SK-N-SH (cell line): ENCODE data around the gene PCSK5. TPM values are rescaled to one million over a fixed set of nuclear protein-coding genes. Genes with fewer than 3 reads are reported as not detected.

Experiments
- CTCF ChIA-PET: fragments of 300-600, 350-600 bp; formaldehyde crosslinking; extraction: SDS; loops from one replicate; lab custom pipeline; 2021; lab: Yijun Ruan, JAX
- POLR2A ChIA-PET: fragments of 350-600 bp; sonication (Branson Sonifier 250); formaldehyde crosslinking; extraction: SDS; loops from one replicate; lab custom pipeline; 2020; ENCODE audit warnings: antibody characterized with exemption, inconsistent platforms; lab: Yijun Ruan, JAX
- DNase-seq: peaks from one replicate; pipeline ENCODE4 v3.0.0; 2012
- H2AFZ ChIP-seq: fragments of 200-600 bp; sonication (generic); 2 replicates; pipeline ENCODE4 v1.8.1; 2016; ENCODE audit warnings: antibody characterized with exemption, mild to moderate bottlenecking, low read depth
- H3F3A ChIP-seq: fragments of 200-600 bp; sonication (generic); replicated peaks from 2 replicates; pipeline ENCODE3; 2016; ENCODE audit warnings: antibody characterized with exemption, mild to moderate bottlenecking; ENCODE audit not compliant: insufficient read depth
- H3K27ac ChIP-seq, 2 experiments: fragments of 200-500 bp in 1 of 2; fragments of 200-600 bp in 1 of 2; sonication (Bioruptor generic) in 1 of 2; sonication (generic), shearing (Covaris generic) in 1 of 2; 2 replicates each; pipeline versions ENCODE4 v1.5.1 to v1.6.1; 2014 to 2016; ENCODE audit warnings: low read depth in 2 of 2, inconsistent platforms in 1 of 2, low read length in 1 of 2, mild to moderate bottlenecking in 1 of 2, mixed read lengths in 1 of 2
- H3K27me3 ChIP-seq: fragments of 200-600 bp; sonication (generic), shearing (Covaris generic); 2 replicates; pipeline ENCODE4 v1.6.1; 2016; ENCODE audit warnings: mixed run types; ENCODE audit not compliant: insufficient read depth
- H3K36me3 ChIP-seq, 2 experiments: fragments of 200-500 bp in 1 of 2; fragments of 200-600 bp in 1 of 2; sonication (Bioruptor generic) in 1 of 2; sonication (generic) in 1 of 2; replicated peaks in 1 of 2; 2 replicates each; pipeline versions ENCODE3 to v1.5.1; 2014 to 2016; ENCODE audit warnings: low read length in 1 of 2, mild to moderate bottlenecking in 1 of 2; ENCODE audit not compliant: insufficient read depth in 2 of 2, control insufficient read depth in 1 of 2
- H3K4me1 ChIP-seq, 2 experiments: fragments of 200-500 bp in 1 of 2; fragments of 200-600 bp in 1 of 2; sonication (Bioruptor generic) in 1 of 2; sonication (generic), shearing (Covaris generic) in 1 of 2; 2 replicates each; pipeline versions ENCODE4 v1.5.1 to v1.6.1; 2014 to 2016; ENCODE audit warnings: low read depth in 1 of 2, low read length in 1 of 2, mixed run types in 1 of 2; ENCODE audit not compliant: insufficient read depth in 2 of 2, control insufficient read depth in 1 of 2
- H3K4me2 ChIP-seq: fragments of 200-600 bp; sonication (generic), shearing (Covaris generic); 2 replicates; pipeline ENCODE4 v1.6.1; 2017; ENCODE audit warnings: mixed run types
- H3K4me3 ChIP-seq, 2 experiments: fragments of 200-500 bp in 1 of 2; fragments of 200-600 bp in 1 of 2; sonication (Bioruptor generic) in 1 of 2; sonication (generic), shearing (Covaris generic) in 1 of 2; 2 replicates each; pipeline versions ENCODE4 v1.5.1 to v1.8.1; 2014 to 2016; ENCODE audit warnings: low read depth in 2 of 2, inconsistent platforms in 1 of 2, low read length in 1 of 2, mild to moderate bottlenecking in 1 of 2, mixed read lengths in 1 of 2, moderate library complexity in 1 of 2
- H3K79me2 ChIP-seq: fragments of 200-600 bp; sonication (generic); 2 replicates; pipeline ENCODE4 v1.8.1; 2017; ENCODE audit warnings: mild to moderate bottlenecking; ENCODE audit not compliant: insufficient read depth
- H3K9ac ChIP-seq: fragments of 200-600 bp; sonication (generic); 2 replicates; pipeline ENCODE4 v1.6.1; 2017; ENCODE audit warnings: mixed run types
- H3K9me2 ChIP-seq: fragments of 200-600 bp; sonication (generic); 2 replicates; pipeline ENCODE4 v1.6.1; 2017; ENCODE audit warnings: mixed run types
- H3K9me3 ChIP-seq: fragments of 200-600 bp; sonication (generic); 2 replicates; pipeline ENCODE4 v1.6.1; 2017; ENCODE audit warnings: mixed run types, mild to moderate bottlenecking, moderate library complexity
- H4K20me1 ChIP-seq: fragments of 200-600 bp; sonication (generic); 2 replicates; pipeline ENCODE4 v1.6.1; 2017; ENCODE audit warnings: mild to moderate bottlenecking, mixed run types; ENCODE audit not compliant: insufficient read depth
- CHD2 ChIP-seq: fragments of 150-350 bp; IDR thresholded peaks from 2 replicates; pipeline ENCODE4 v1.6.1; 2018; ENCODE audit warnings: low read length; ENCODE audit not compliant: partially characterized antibody
- CTCF ChIP-seq: fragments of 200-600 bp; sonication (generic); IDR thresholded peaks from 2 replicates; pipeline ENCODE4 v1.6.1; 2017; ENCODE audit warnings: antibody characterized with exemption, mild to moderate bottlenecking, moderate library complexity
- USF1 ChIP-seq: IDR thresholded peaks from 2 replicates; pipeline ENCODE4 v1.4.0; 2012; ENCODE audit warnings: low read depth, borderline replicate concordance
- ZBTB33 ChIP-seq: IDR thresholded peaks from 2 replicates; pipeline ENCODE4 v1.4.0; 2012; ENCODE audit warnings: low read depth, borderline replicate concordance
- WGBS: methylation state at CpG from one replicate; pipeline ENCODE4 v1.1.6; 2017; ENCODE audit warnings: low lambda C conversion rate; 5-methylcytosine and 5-hydroxymethylcytosine counted together
- polyA plus RNA-seq, 3 experiments: library from polyadenylated mRNA; depleted of rRNA; stranded (reverse); fragments of >200 nt; gene quantifications; 2 replicates each; pipeline ENCODE4 v1.2.3, GENCODE V29; 2012

Gene PCSK5
- polyA plus RNA-seq, 1 of the 3 experiments (the other 2 are of a cell fraction): 0.08 TPM

GRCh38 chr9:76159293-76159926, 268.9 kb downstream of the PCSK5 start:
- H4K20me1 ChIP-seq: no peaks in the 10 kb centered on the region
- TF ChIP-seq ZBTB33 (no peak), USF1 (no peak)
- TF ChIP-seq, all 33 proteins: peak for 0
- no peak overlapping the region for H3K9ac ChIP-seq
- no peaks in the 10 kb centered on the region for H3K9me3 ChIP-seq
- H3K27me3 ChIP-seq: peaks cover 18% of the 10 kb centered on the region; the same call in 1 of the 2 replicates
- H3K36me3 ChIP-seq: no peaks in the 10 kb centered on the region
- WGBS: 19% methylated on average over 11 of the region's 11 CpGs
- H3K4me1 ChIP-seq: no peaks in the 10 kb centered on the region
- H3K9me2 ChIP-seq: no peaks in the 10 kb centered on the region
- no peaks in the 10 kb centered on the region for H3K79me2 ChIP-seq
- H3K27ac ChIP-seq: no peak overlapping the region
- H3K4me2 ChIP-seq: no peak overlapping the region
- POLR2A ChIA-PET: no interaction called here
- no peak for DNase-seq
- H3K4me3 ChIP-seq: no peak overlapping the region
- H3F3A ChIP-seq: no peaks in the 10 kb centered on the region
- no peak overlapping the region for H2AFZ ChIP-seq
- CTCF ChIA-PET: no interaction called here

GRCh38 chr9:76161106-76161505, 270.6 kb downstream of the PCSK5 start:
- Histone ChIP-seq H3K27ac (no peak overlapping the region), H3K4me1 (no peaks in the 10 kb centered on the region), H2AFZ (no peak overlapping the region), H3K9me3 (no peaks in the 10 kb centered on the region), H3K9me2 (no peaks in the 10 kb centered on the region), H3K27me3 (peaks cover 18% of the 10 kb centered on the region; the same call in 1 of the 2 replicates), H3K9ac (no peak overlapping the region), H3F3A (no peaks in the 10 kb centered on the region), H4K20me1 (no peaks in the 10 kb centered on the region), H3K36me3 (no peaks in the 10 kb centered on the region), H3K4me2 (peak overlapping the region; percentile 7; the same call in 1 of the 2 replicates), H3K79me2 (no peaks in the 10 kb centered on the region), H3K4me3 (no peak overlapping the region)
- WGBS: 11% methylated on average over 5 of the region's 5 CpGs
- POLR2A ChIA-PET: no interaction called here
- CTCF ChIA-PET: no interaction called here
- TF ChIP-seq CTCF (no peak), CHD2 (no peak), ZBTB33 (no peak)
- DNase-seq: no peak
